ENCODE measurements around the gene SERPINA4.

SERPINA4 gene

GRCh38 chr14:94617988-94618822 lies 57.0 kb downstream of the SERPINA4 start:
- DNase-seq = no peak

GRCh38 chr14:94619297-94619696 lies 58.1 kb downstream of the SERPINA4 start:
- no peak for DNase-seq

All from activated CD4-positive, alpha-beta T cell treated with anti-CD3 and anti-CD28 coated beads for 48 hours (primary cell).